Omental fat pad (tissue), 4 donors: ENCODE data around the gene PSMC3. TPM values are rescaled to one million over a fixed set of nuclear protein-coding genes. Genes with fewer than 3 reads are reported as not detected.

Experiments
- ATAC-seq: fragments of 150-250 bp; one replicate; pipeline ENCODE4 v1.9.1; 2016; ENCODE audit warnings: mild to moderate bottlenecking, moderate library complexity; ENCODE audit not compliant: low FRiP score
- DNase-seq: peaks from one replicate; pipeline ENCODE4 v3.0.0-alpha.2; 2019; ENCODE audit warnings: low spot score
- total RNA-seq, 4 donors: library from RNA; depleted of rRNA; stranded (reverse); fragments of >200 nt; gene quantifications; one replicate each; pipeline ENCODE4 v1.1.0, GENCODE V29; 2016
- TF ChIP-seq, protein P1 (sequence below), 3 donors: fragments of 450-650 bp; IDR thresholded peaks; one replicate each; pipeline ENCODE4 v1.5.1; 2016 to 2017; ENCODE audit warnings: antibody characterized with exemption in 3 of 3, mild to moderate bottlenecking in 3 of 3, moderate library complexity in 2 of 3

The PSMC3 gene
- total RNA-seq, 4 donors from 2014 or later: 90.1 to 142 (median 123) TPM

DNA sequence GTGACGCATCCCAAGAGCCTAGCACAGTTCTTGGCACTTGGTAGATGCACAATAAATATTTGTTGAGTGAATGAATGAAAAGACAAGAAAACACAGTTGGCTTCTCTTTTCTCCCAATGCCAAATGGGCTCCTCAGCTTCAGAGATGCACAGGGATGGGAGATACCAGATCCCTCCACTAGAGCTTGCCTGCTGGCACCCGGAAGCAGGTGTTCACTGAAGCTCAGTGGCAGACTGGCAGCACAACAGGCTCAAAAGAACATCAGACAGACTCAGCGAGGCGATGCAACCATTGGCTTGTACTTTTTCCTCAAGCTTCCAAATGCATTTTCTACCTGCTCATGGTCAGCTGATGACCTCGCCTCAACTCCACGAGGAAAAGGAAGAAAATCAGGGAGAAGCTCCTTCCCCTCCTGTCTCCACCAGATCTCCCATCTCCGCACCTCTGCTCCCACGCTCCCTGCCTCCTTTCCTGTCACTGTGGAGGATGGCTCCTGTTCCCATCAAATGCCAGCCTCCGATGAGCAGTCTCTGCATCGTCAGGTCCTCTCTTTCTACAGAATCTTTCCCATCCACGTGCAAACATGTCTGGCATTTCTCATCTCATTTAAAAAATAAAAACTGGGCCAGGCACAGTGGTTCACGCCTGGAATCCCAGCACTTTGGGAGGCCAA is 16.9 kb upstream of the PSMC3 start:
- TF ChIP-seq, protein P1, sequence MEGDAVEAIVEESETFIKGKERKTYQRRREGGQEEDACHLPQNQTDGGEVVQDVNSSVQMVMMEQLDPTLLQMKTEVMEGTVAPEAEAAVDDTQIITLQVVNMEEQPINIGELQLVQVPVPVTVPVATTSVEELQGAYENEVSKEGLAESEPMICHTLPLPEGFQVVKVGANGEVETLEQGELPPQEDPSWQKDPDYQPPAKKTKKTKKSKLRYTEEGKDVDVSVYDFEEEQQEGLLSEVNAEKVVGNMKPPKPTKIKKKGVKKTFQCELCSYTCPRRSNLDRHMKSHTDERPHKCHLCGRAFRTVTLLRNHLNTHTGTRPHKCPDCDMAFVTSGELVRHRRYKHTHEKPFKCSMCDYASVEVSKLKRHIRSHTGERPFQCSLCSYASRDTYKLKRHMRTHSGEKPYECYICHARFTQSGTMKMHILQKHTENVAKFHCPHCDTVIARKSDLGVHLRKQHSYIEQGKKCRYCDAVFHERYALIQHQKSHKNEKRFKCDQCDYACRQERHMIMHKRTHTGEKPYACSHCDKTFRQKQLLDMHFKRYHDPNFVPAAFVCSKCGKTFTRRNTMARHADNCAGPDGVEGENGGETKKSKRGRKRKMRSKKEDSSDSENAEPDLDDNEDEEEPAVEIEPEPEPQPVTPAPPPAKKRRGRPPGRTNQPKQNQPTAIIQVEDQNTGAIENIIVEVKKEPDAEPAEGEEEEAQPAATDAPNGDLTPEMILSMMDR (IDR thresholded peaks at IDR 0.05): no peak
- DNase-seq: no peak
- no peak for ATAC-seq

DNA sequence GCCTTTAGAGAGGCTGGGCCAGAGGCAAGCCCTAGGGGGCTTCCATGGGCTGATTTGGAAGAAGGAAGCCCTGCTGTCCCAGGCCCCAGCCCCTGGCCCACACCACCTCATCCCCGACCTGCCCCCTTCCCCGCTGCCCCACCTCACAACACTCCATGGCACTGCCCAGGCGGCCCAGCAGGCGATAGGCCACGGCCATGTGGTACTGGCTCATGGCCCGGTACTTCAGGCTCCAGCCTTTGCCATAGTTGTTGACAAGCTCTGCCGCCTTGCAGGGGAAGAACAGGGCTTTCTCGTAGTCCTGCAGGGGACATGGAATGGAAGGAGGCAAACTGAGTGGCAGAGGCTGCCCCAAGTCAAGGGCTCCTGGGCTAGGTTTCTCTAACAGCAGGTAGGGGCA is 16.3 kb upstream of the PSMC3 start:
- no peak for DNase-seq
- TF ChIP-seq, protein P1 (IDR thresholded peaks at IDR 0.05): no peak
- no peak for ATAC-seq

DNA sequence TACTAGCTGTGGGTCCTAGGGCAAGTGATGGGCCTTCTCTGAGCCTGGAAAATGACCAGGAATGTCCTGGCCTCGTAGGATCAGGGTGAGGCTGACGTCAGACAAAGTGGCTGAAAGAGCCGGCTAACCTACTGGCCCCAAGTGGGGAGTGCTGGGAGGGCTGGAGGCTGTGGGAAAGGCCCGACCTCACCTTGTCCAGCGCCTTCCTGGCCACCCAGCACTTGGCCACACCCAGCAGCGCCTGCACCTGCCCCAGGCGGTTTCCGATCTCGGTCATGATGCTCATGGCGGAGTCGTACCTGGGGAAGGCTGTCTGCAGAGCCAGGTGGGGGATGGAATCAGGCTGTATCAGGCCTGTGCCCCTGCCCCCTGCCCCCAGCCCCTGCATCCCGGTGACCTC is 15.2 kb upstream of the PSMC3 start:
- no peak for ATAC-seq
- DNase-seq: no peak
- TF ChIP-seq, protein P1 (IDR thresholded peaks at IDR 0.05): no peak

DNA sequence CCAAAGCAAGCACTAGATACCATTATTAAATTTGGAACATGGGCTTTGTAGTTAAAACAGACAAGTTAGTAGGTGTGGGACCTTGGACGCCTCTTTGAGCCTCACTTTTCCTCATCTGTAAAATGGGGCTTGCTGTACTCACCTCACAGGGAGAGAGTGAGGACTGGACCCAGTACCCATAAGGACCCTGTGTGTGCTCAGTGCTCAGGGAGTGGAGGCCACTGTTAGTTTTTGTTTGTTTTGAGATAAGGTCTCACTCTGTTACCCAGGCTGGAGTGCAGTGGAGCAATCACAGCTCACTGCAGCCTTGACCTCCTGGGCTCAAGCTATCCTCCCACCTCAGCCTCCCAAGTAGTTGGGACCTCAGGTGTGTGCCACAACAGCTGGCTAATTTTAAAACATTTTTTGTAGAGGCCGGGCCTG is 13.8 kb upstream of the PSMC3 start:
- DNase-seq: no peak
- no peak for ATAC-seq
- TF ChIP-seq, protein P1 (IDR thresholded peaks at IDR 0.05): no peak

DNA sequence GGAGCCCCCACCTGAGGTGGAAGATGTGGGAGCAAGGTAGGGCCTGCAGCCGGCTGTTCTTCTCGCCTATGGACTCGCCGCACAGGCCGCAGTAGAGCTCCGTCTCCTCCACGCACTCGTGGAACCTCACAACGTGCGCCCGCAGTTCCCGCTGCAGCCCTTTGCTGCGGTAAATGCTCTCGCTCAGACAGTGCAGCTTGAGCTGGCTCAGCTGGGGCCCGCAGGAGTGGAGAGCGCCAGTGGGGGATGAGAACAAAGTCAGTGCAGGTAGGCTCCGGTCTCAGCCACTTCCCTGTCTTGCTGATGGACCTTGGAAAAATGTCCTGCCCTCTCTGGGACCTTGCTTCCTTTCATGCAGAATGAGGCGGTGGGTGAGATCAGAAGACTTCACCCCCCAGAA is 12.5 kb upstream of the PSMC3 start:
- ATAC-seq (no peak), DNase-seq (no peak)
- TF ChIP-seq, protein P1 (IDR thresholded peaks at IDR 0.05): no peak

DNA sequence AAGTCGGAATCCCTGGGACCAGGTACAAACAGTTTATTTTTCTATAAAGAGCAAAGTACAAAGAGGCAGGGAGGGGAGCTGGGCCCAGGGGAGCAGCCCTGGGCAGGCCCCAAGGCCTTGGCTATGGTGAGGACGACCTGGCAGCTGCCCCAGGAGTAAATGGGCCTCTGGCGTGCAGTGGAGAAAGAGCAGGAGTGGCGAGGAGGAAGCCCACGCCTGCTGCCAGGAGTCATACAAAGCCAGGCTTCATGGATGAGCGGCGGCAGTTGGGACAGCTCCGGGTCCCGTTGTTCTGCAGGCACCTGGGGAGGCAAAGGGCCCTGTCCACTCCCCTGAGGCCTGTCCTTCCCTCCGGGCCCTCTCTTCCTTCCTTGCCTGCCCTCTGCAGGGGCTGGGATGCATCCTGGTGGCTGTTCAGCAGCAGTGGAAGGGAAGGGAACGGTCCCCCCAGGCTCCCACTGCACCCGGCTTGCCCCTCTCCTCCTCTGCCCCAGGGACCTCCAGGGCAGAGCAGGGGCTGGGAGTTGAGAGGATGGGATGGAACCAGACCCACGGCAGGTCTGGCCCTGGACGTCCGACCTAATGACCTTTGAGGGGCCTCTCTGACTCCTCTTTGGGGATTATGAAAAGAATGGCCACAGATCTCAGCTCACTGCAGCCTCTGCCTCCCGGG is 11.6 kb upstream of the PSMC3 start:
- DNase-seq (no peak), ATAC-seq (peak; percentile 31)
- TF ChIP-seq, protein P1 (IDR thresholded peaks at IDR 0.05): no peak
